GM10266 (cell line): ENCODE measurements around the gene ZNF121.
A peak's percentile ranks its signal among the peaks of the same experiment; 100 is the strongest.
"Not testable (repeated sequence)": the region's sequence is repeated elsewhere in the genome, so short reads cannot be mapped to it uniquely, and the experiment has no call there.

Experiments
- DNase-seq: peaks from one replicate; pipeline ENCODE4 v3.0.0; 2012; ENCODE audit errors: extremely low spot score
- TF ChIP-seq, protein P1 (sequence below): IDR thresholded peaks from 2 replicates; pipeline ENCODE4 v1.5.1; 2012; ENCODE audit warnings: mild to moderate bottlenecking, low read depth; ENCODE audit not compliant: control insufficient read depth, insufficient read depth; ENCODE audit errors: missing control alignments

Gene ZNF121

GRCh38 chr19:9610484-9611113, 26.3 kb upstream of the ZNF121 start:
- TF ChIP-seq, protein P1, sequence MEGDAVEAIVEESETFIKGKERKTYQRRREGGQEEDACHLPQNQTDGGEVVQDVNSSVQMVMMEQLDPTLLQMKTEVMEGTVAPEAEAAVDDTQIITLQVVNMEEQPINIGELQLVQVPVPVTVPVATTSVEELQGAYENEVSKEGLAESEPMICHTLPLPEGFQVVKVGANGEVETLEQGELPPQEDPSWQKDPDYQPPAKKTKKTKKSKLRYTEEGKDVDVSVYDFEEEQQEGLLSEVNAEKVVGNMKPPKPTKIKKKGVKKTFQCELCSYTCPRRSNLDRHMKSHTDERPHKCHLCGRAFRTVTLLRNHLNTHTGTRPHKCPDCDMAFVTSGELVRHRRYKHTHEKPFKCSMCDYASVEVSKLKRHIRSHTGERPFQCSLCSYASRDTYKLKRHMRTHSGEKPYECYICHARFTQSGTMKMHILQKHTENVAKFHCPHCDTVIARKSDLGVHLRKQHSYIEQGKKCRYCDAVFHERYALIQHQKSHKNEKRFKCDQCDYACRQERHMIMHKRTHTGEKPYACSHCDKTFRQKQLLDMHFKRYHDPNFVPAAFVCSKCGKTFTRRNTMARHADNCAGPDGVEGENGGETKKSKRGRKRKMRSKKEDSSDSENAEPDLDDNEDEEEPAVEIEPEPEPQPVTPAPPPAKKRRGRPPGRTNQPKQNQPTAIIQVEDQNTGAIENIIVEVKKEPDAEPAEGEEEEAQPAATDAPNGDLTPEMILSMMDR: no peak
- no peak for DNase-seq

DNA sequence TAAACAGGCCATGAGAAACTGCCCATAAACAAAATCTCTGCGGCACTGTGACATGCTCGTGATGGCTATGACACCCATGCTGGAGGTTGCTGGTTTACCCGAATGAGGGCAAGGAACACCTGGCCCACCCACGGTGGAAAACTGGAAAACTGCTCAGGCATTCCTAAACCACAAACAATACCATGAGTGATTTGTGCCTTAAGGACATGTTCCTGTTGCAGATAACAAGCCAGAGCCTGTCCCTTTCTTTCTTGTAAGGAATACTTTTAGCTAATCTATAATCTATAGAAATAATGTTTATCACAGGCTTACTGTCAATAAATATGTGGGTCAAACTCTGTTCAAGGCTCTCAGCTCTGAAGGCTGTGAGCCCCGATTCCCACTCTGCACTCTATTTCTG, 24.6 kb upstream of the ZNF121 start:
- TF ChIP-seq, protein P1: no peak
- no peak for DNase-seq

GRCh38 chr19:9597027-9597426, 12.7 kb upstream of the ZNF121 start:
- TF ChIP-seq, protein P1: no peak
- DNase-seq: no peak

DNA sequence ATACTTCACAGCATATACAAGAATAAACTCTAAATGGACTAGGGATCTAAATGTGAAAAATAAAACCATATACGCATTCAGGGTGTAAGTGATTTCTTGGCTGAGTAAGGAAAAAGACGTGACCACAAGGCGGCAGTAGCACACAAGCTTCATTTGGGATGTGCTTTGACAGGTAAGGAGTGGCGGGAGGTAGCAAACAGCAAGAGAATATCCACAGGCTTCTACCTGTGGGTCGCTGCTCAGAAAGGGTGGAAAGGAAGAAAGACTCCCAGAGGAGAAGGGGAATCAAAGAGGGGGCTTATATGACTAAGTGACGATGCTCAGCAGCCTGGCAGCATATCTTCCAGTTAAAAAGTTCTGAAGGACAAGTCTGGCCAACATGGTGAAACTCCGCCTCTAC, 2.5 kb upstream of the ZNF121 start:
- peak; percentile 36 for DNase-seq
- TF ChIP-seq, protein P1: peak; percentile 77

- DNase-seq: not testable (repeated sequence)
These were observed 2.1 kb downstream of the ZNF121 start for GRCh38 chr19:9582081-9582725.

- DNase-seq: no peak
- TF ChIP-seq, protein P1: no peak
These were observed 3.6 kb downstream of the ZNF121 start for GRCh38 chr19:9580728-9581127.

GRCh38 chr19:9570255-9570654, 14.0 kb downstream of the ZNF121 start:
- DNase-seq: no peak
- TF ChIP-seq, protein P1: no peak
